CD4-positive, alpha-beta T cell (primary cell): ENCODE measurements around the gene KCNAB1. TPM values are rescaled to one million over a fixed set of nuclear protein-coding genes. Genes with fewer than 3 reads are reported as not detected.

ENCODE experiments used
- ATAC-seq: fragments of 200-7000 bp; cut with Tn5 transposase; one replicate; pipeline ENCODE4 v1.10.0; 2022; ENCODE audit warnings: mild to moderate bottlenecking; ENCODE audit not compliant: poor library complexity
- CTCF ChIA-PET: fragments of 350-600 bp; sonication (Branson Sonifier 250); formaldehyde crosslinking; loops from one replicate; lab custom pipeline; 2021; ENCODE audit warnings: antibody characterized with exemption, inconsistent platforms; lab: Charles Lee
- POLR2A ChIA-PET: fragments of 350-600 bp; sonication (Branson Sonifier 250); formaldehyde crosslinking; loops from one replicate; lab custom pipeline; 2021; ENCODE audit warnings: antibody characterized with exemption, inconsistent platforms; lab: Charles Lee
- DNase-seq, 14 experiments: peaks; one replicate each; pipeline ENCODE4 v3.0.0-alpha.2; 2013 to 2020; ENCODE audit warnings: mixed read lengths in 2 of 14
- H3K27ac ChIP-seq, 2 donors: one replicate each; pipeline versions ENCODE4 v1.5.1 to v1.7.0; 2013; ENCODE audit warnings: low read length in 2 of 2, low read depth in 1 of 2, mild to moderate bottlenecking in 1 of 2
- H3K27me3 ChIP-seq, 2 experiments: 1 replicate in 1 of 2; 2 replicates in 1 of 2; pipeline versions ENCODE4 v1.6.1 to v1.7.0; 2013; ENCODE audit warnings: low read length in 2 of 2, control low read depth in 1 of 2, mild to moderate bottlenecking in 1 of 2, moderate library complexity in 1 of 2; ENCODE audit not compliant: insufficient read depth in 2 of 2, control insufficient read depth in 1 of 2
- H3K36me3 ChIP-seq: one replicate; pipeline ENCODE4 v1.6.1; 2013; ENCODE audit warnings: low read length, control low read depth; ENCODE audit not compliant: insufficient read depth
- H3K4me1 ChIP-seq: one replicate; pipeline ENCODE4 v1.6.1; 2013; ENCODE audit warnings: low read length, control low read depth; ENCODE audit not compliant: insufficient read depth
- H3K4me3 ChIP-seq: one replicate; pipeline ENCODE4 v1.5.1; 2013; ENCODE audit warnings: mild to moderate bottlenecking, low read length, moderate library complexity
- H3K9me3 ChIP-seq, 2 experiments: 1 replicate in 1 of 2; 2 replicates in 1 of 2; pipeline versions ENCODE4 v1.6.1 to v1.7.0; 2013; ENCODE audit warnings: low read length in 2 of 2, mild to moderate bottlenecking in 2 of 2, control low read depth in 1 of 2, moderate library complexity in 1 of 2; ENCODE audit not compliant: control insufficient read depth in 1 of 2, insufficient read depth in 1 of 2
- H3K27ac Mint-ChIP-seq: one replicate; pipeline ENCODE4 v1.8.0; 2020; ENCODE audit warnings: mixed read lengths
- H3K27me3 Mint-ChIP-seq: one replicate; pipeline ENCODE4 v1.8.0; 2021; ENCODE audit warnings: mixed read lengths
- H3K36me3 Mint-ChIP-seq: one replicate; pipeline ENCODE4 v1.8.0; 2021; ENCODE audit warnings: low read depth, mixed read lengths
- H3K4me1 Mint-ChIP-seq: one replicate; pipeline ENCODE4 v1.8.0; 2021; ENCODE audit warnings: low read depth, mixed read lengths
- H3K4me3 Mint-ChIP-seq: one replicate; pipeline ENCODE4 v1.8.0; 2020; ENCODE audit warnings: mild to moderate bottlenecking, mixed read lengths
- H3K9me3 Mint-ChIP-seq: one replicate; pipeline ENCODE4 v1.8.0; 2020; ENCODE audit warnings: mixed read lengths
- CTCF ChIP-seq: fragments of 200-600 bp; IDR thresholded peaks from one replicate; pipeline ENCODE4 v1.8.0; 2022; ENCODE audit warnings: antibody characterized with exemption, mild to moderate bottlenecking
- intact Hi-C, 2 experiments: fragments of 100-400 bp; cut with DNase I in 1 of 2; cut with micrococcal nuclease in 1 of 2; formaldehyde crosslinking; loops; one replicate each; pipeline versions ENCODE4 v1.15.1 to v1.9.0; 2023 to 2025; cut with DNase I, micrococcal nuclease
- total RNA-seq, 174 experiments: library from RNA in 2 of 174; stranded (reverse) in 2 of 174; gene quantifications; one replicate each; pipeline ENCODE4 v1.2.3 and lab custom pipeline; 2021 to 2026

KCNAB1 gene
- total RNA-seq, 2 experiments from 2014 or later = 0.14 TPM; not detected in 1

DNA sequence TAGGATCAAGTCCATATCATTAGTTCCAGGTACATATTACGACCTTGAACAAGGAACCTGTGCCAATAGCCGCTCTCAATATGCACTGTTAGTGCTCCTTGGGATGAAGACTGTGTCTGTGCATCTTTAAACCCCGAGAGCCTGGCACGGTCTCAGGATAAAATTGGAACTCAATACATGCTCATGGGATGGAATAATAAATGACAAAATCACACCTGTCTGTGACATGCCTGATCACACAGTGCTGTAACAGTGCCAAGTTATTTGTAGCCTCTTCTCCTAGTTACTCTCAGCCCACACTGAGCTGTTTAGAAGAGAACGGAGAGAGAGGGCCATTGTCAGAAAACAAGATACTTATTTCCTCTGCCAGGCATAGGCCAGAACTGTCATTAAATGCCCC lies 352.3 kb downstream of the KCNAB1 start:
- H3K36me3 Mint-ChIP-seq = no peaks in the 10 kb centered on the region

DNA sequence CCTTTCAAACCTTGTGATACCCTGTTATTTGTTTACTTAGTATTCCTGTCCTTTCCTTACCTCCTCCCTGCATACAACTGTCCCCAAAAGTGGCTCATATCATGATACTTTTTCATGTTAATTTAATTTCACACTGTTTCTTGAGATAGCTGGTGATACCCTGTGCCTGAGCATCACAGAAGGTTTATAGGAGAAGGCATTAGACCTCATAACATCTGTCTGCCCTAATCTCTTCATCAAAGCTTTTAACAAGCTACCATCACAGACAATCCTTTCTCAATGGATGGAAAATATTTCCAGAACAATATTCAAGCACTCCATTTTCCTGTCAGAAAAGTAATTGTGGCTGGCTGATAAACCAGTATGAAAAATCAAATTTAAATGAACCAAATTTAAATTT lies 353.0 kb downstream of the KCNAB1 start:
- DNase-seq (no peak), ATAC-seq (no peak)
- Histone ChIP-seq H3K4me1 (no peaks in the 10 kb centered on the region), H3K4me3 (no peak overlapping the region), H3K27me3 (no peaks in the 10 kb centered on the region), H3K27ac (no peak overlapping the region), H3K9me3 (no peaks in the 10 kb centered on the region), H3K36me3 (no peaks in the 10 kb centered on the region)
- no peaks in the 10 kb centered on the region for H3K36me3 Mint-ChIP-seq
- no peak overlapping the region for H3K4me3 Mint-ChIP-seq
- CTCF ChIA-PET = no interaction called here
- TF ChIP-seq CTCF = no peak
- intact Hi-C loops = loop anchor here in 1 of 2 experiments (1.0 to 2.0 kb wide), 2 partner anchors 37 to 65 kb away; no protein-coding TSS in a partner anchor
- H3K27ac Mint-ChIP-seq = no peak overlapping the region
- peaks cover 32% of the 10 kb centered on the region for H3K27me3 Mint-ChIP-seq
- H3K4me1 Mint-ChIP-seq = no peaks in the 10 kb centered on the region
- POLR2A ChIA-PET = interaction anchor here (2.6 kb wide), 1 partner anchor 10 kb away, joined by 15 read pairs; no protein-coding TSS in a partner anchor
- no peaks in the 10 kb centered on the region for H3K9me3 Mint-ChIP-seq

More for the DNA sequence above, 352.3 kb downstream of the KCNAB1 start:
- intact Hi-C loops = loop anchor here in 1 of 2 experiments (1.0 to 2.0 kb wide), 2 partner anchors 38 to 66 kb away; no protein-coding TSS in a partner anchor
- ChIA-PET CTCF (no interaction called here), POLR2A (interaction anchor here (2.6 kb wide), 1 partner anchor 11 kb away, joined by 15 read pairs; no protein-coding TSS in a partner anchor)
- Mint-ChIP-seq H3K27ac (no peak overlapping the region), H3K4me3 (no peak overlapping the region), H3K9me3 (no peaks in the 10 kb centered on the region), H3K27me3 (peaks cover 29% of the 10 kb centered on the region), H3K4me1 (no peaks in the 10 kb centered on the region)
- H3K36me3 ChIP-seq = no peaks in the 10 kb centered on the region
- no peak overlapping the region for H3K4me3 ChIP-seq
- H3K4me1 ChIP-seq = no peaks in the 10 kb centered on the region
- TF ChIP-seq CTCF = no peak
- no peaks in the 10 kb centered on the region for H3K9me3 ChIP-seq
- DNase-seq = no peak
- ATAC-seq = no peak
- H3K27me3 ChIP-seq = no peaks in the 10 kb centered on the region
- H3K27ac ChIP-seq = no peak overlapping the region

DNA sequence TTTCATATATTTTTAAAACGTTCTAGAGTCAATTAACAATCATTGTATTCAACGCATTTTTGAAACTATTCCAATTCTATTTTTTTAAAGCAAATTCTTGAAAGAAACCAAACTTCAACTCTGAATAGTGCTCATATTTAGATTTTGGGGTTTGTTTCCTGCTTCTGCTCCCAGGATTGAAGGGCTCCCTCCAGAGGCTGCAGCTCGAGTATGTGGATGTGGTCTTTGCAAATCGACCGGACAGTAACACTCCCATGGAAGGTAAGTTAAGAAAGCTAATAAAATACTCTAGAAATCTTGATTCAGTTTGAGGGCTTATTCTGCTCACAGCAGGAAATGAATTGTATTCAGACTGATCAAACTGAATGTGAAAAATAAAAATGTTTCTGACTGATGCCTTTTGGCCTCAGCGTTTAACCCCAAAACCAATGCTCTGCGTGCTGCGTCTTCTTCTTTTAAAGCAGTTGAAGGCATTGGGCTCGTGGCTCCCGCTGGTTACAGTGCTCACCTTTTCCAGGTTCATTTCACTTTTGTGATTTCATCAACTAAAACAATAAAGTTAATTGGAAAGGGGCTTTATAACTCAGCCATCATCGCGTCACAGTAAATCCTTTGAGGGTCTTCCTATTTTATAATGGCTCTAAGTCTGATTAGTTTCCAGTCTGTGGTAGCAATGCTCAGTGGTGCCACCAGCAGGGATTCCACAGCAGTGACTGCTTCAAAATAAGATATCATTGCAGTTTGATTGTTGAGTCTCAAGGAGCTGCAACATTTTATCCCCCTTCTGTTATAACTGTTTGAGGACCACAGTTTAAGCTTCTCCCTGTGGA lies 354.4 kb downstream of the KCNAB1 start:
- no peak overlapping the region for H3K4me3 Mint-ChIP-seq
- H3K27me3 ChIP-seq = no peaks in the 10 kb centered on the region
- H3K4me1 ChIP-seq = no peaks in the 10 kb centered on the region
- H3K27me3 Mint-ChIP-seq = peaks cover 27% of the 10 kb centered on the region
- H3K27ac Mint-ChIP-seq = no peak overlapping the region
- no peaks in the 10 kb centered on the region for H3K4me1 Mint-ChIP-seq
- H3K9me3 Mint-ChIP-seq = no peaks in the 10 kb centered on the region
- no peaks in the 10 kb centered on the region for H3K36me3 ChIP-seq
- H3K36me3 Mint-ChIP-seq = no peaks in the 10 kb centered on the region
- ATAC-seq = no peak
- no peaks in the 10 kb centered on the region for H3K9me3 ChIP-seq
- no peak for TF ChIP-seq CTCF
- ChIA-PET CTCF (interaction anchor here (0.6 to 0.7 kb wide), 2 partner anchors 9 to 12 kb away, joined by 3 read pairs; no protein-coding TSS in a partner anchor), POLR2A (interaction anchor here (2.6 kb wide), 1 partner anchor 9 kb away, joined by 15 read pairs; no protein-coding TSS in a partner anchor)
- intact Hi-C loops = loop anchor here in 1 of 2 experiments (2.0 kb wide), 1 partner anchor 34 kb away; no protein-coding TSS in a partner anchor
- no peak overlapping the region for H3K27ac ChIP-seq
- peak in 3 of 14 experiments; percentile 8 to 24 (median 24) for DNase-seq
- no peak overlapping the region for H3K4me3 ChIP-seq
